Activated naive CD8-positive, alpha-beta T cell treated with anti-CD3 and anti-CD28 coated beads for 36 hours (primary cell): ENCODE measurements around the gene ZNF724. TPM values are rescaled to one million over a fixed set of nuclear protein-coding genes. Genes with fewer than 3 reads are reported as not detected.
"Not testable (repeated sequence)": the region's sequence is repeated elsewhere in the genome, so short reads cannot be mapped to it uniquely, and the experiment has no call there.

Experiments
- DNase-seq: peaks from one replicate; pipeline ENCODE4 v3.0.0; 2021
- H3K27ac Mint-ChIP-seq: one replicate; pipeline ENCODE4 v1.8.0; 2022; ENCODE audit warnings: mild to moderate bottlenecking, moderate library complexity, mixed read lengths
- H3K27me3 Mint-ChIP-seq: one replicate; pipeline ENCODE4 v1.8.0; 2022; ENCODE audit warnings: mild to moderate bottlenecking, mixed read lengths
- H3K36me3 Mint-ChIP-seq: one replicate; pipeline ENCODE4 v1.8.0; 2021; ENCODE audit warnings: mild to moderate bottlenecking, mixed read lengths
- H3K4me1 Mint-ChIP-seq: one replicate; pipeline ENCODE4 v1.8.0; 2021; ENCODE audit warnings: mixed read lengths
- H3K4me3 Mint-ChIP-seq: one replicate; pipeline ENCODE4 v1.8.0; 2022; ENCODE audit warnings: mild to moderate bottlenecking, moderate library complexity, mixed read lengths
- H3K9me3 Mint-ChIP-seq: one replicate; pipeline ENCODE4 v1.8.0; 2022; ENCODE audit warnings: mixed read lengths
- total RNA-seq, 2 experiments: library from RNA; stranded (reverse); gene quantifications; one replicate each; pipeline ENCODE4 v1.2.3, GENCODE V29; 2021

The ZNF724 gene
- 10 to 100 TPM; 12.5 to 13.9 TPM for total RNA-seq

DNA sequence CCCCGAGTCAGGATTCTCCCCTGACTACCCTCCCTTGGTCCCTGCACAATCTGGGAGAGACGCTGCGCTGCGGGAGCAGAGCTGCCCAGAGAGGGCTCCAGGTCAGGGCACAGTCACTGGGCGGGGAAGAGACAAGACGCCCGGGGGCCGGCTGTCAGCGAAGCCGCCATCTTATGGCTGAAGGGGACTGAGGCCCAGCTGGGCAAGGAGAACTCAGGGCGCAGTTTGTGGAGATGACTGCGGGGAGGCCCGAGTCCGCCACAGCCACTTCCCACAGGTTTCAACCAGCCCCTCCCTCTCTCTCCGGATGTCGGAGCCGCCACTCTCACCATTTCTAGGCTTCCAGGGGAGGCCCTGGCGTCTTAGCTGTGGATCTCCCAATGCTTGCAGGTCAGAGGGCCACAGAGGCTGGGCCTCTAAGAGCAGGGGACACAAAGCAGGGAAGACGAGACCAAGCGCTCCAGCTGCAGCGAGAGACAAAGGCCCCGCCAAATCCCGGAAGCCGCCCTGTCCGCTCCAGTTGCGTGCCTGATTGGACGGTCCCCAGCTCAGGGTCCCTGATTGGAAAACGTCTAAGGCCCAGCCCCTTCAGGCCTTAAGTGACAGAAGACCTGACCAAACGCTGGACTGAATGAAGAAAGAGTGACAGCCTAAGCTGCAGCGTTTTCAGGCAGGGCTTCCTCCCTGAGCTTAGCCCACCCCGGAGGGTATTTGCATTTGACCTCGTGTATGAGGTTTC is at the start of gene ZNF724:
Gene ZNF724, minus strand, starts transcription at position 484 of the 739 bp plus-strand sequence. Its CDS starts 152 bp downstream, at position 332.
- Mint-ChIP-seq H3K27me3 (no peaks in the 10 kb centered on the region), H3K27ac (peak within 1 kb of the TSS; percentile 96), H3K4me3 (peak within 1 kb of the TSS; percentile 97)

DNA sequence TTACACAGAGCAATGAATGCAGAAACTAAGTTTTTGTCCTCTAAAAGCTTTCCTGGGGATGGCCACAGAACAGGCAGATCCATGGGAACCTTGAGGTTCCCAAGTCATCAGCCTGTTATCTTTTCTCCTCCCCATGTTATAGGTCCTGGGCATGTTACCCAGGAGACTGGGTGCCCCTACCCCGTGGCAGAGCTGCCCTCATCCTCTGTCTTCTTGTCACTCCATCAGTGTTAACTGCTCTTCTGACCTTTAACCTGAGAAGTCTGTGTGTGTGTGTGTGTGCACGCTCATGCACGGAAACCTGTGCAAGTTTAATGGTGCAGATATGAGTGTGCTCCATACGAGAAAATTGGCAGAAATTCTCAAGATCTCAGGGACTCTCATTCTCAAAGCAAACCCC is 43.9 kb upstream of the ZNF724 start:
- DNase-seq: no peak
- no peak overlapping the region for H3K4me3 Mint-ChIP-seq
- no peak overlapping the region for H3K27ac Mint-ChIP-seq
- no peaks in the 10 kb centered on the region for H3K4me1 Mint-ChIP-seq
- H3K36me3 Mint-ChIP-seq: no peaks in the 10 kb centered on the region
- H3K9me3 Mint-ChIP-seq: peaks cover 23% of the 10 kb centered on the region
- no peaks in the 10 kb centered on the region for H3K27me3 Mint-ChIP-seq

More for the DNA sequence above, at the start of gene ZNF724:
- Mint-ChIP-seq H3K4me1 (peaks cover 3% of the 10 kb centered on the region), H3K9me3 (peaks cover 8% of the 10 kb centered on the region), H3K36me3 (peaks cover 41% of the 10 kb centered on the region)
- DNase-seq: peak; percentile 90

GRCh38 chr19:23289966-23290365 is 39.8 kb upstream of the ZNF724 start:
- H3K4me3 Mint-ChIP-seq, H3K27me3 Mint-ChIP-seq, H3K4me1 Mint-ChIP-seq, H3K36me3 Mint-ChIP-seq, H3K27ac Mint-ChIP-seq, DNase-seq: not testable (repeated sequence)
- peaks cover 28% of the 10 kb centered on the region for H3K9me3 Mint-ChIP-seq

GRCh38 chr19:23287620-23288019 is 37.4 kb upstream of the ZNF724 start:
- H3K27ac Mint-ChIP-seq: no peak overlapping the region
- no peak overlapping the region for H3K4me3 Mint-ChIP-seq
- H3K9me3 Mint-ChIP-seq: peaks cover 32% of the 10 kb centered on the region
- no peak for DNase-seq
- H3K27me3 Mint-ChIP-seq: no peaks in the 10 kb centered on the region
- H3K36me3 Mint-ChIP-seq: peaks cover 10% of the 10 kb centered on the region
- H3K4me1 Mint-ChIP-seq: peaks cover 4% of the 10 kb centered on the region

GRCh38 chr19:23286477-23286876 is 36.3 kb upstream of the ZNF724 start:
- no peak for DNase-seq
- Mint-ChIP-seq H3K9me3 (peaks cover 31% of the 10 kb centered on the region), H3K36me3 (peaks cover 10% of the 10 kb centered on the region), H3K4me3 (no peak overlapping the region), H3K4me1 (peaks cover 5% of the 10 kb centered on the region), H3K27me3 (no peaks in the 10 kb centered on the region), H3K27ac (no peak overlapping the region)

DNA sequence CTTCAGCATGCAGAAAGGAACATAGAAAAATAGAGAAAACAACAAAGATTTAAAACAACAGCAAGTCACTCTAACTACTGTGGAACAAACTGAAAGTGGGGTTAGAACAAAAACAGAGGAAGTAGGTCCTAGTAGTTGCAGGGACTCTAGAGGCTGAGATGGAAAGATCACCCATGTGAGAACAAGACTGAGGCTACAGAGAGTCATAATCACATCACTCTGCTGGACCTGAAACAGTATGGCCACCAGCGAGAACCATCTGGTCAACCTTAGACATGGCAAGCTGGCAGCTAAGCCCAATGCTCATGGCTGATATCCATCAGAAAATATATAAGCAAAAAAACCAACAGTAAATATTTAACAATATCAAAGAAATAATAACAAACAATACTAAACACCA is 35.8 kb upstream of the ZNF724 start:
- no peak for DNase-seq
- Mint-ChIP-seq H3K27ac (no peak overlapping the region), H3K36me3 (peaks cover 10% of the 10 kb centered on the region), H3K27me3 (no peaks in the 10 kb centered on the region), H3K9me3 (peaks cover 31% of the 10 kb centered on the region), H3K4me3 (no peak overlapping the region), H3K4me1 (peaks cover 5% of the 10 kb centered on the region)

DNA sequence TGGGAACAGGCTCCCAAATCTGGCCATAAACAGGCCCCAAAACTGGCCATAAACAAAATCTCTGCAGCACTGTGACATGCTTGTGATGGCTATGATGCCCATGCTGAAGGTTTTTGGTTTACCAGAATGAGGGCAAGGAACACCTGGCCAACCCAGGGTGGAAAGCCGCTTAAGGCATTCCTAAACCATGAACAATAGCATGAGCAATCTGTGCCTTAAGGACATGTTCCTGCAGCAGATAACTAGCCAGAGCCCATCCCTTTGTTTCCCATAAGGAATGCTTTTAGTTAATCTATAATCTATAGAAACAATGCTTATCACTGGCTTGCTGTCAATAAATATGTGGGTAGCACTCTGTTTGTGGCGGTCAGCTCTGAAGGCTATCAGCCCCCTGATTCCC is 35.1 kb upstream of the ZNF724 start:
- not testable (repeated sequence) for H3K27ac Mint-ChIP-seq, H3K36me3 Mint-ChIP-seq, H3K4me1 Mint-ChIP-seq, H3K27me3 Mint-ChIP-seq, DNase-seq, H3K4me3 Mint-ChIP-seq
- peaks cover 31% of the 10 kb centered on the region for H3K9me3 Mint-ChIP-seq

GRCh38 chr19:23283925-23284324 is 33.7 kb upstream of the ZNF724 start:
- Mint-ChIP-seq H3K27ac (no peak overlapping the region), H3K4me1 (peaks cover 5% of the 10 kb centered on the region), H3K4me3 (no peak overlapping the region), H3K27me3 (no peaks in the 10 kb centered on the region), H3K9me3 (peaks cover 31% of the 10 kb centered on the region), H3K36me3 (peaks cover 10% of the 10 kb centered on the region)
- peak; percentile 59 for DNase-seq

DNA sequence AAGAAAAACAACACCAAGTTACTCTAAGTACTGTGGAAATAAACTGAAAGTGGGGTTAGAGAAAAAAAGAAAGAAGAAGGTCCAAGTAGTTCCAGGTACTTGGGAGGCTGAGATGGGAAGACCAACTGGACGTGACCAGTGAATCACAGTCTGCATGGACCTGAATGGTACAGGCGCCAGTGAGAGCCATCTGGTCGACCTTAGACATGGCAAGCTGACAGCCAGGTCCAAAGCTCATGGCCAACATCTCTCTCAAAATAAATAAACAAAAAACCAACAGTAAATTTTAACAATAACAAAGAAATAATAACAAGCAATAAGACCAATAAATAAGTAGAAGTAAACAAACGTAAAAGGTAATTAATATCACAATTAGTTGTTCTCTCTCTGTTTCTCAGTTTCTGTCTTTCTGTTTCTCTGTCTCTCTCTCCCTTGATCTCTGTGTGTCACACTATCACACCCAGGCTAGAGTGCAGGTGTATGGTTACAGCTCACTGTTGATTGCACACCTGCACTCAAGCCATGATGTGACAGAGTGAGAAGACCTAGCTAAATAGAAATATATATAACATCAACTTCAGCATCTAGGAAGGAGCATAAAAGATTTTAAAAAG is 31.6 kb upstream of the ZNF724 start:
- DNase-seq: no peak
- Mint-ChIP-seq H3K27ac (no peak overlapping the region), H3K36me3 (peaks cover 7% of the 10 kb centered on the region), H3K27me3 (no peaks in the 10 kb centered on the region), H3K4me3 (no peak overlapping the region), H3K9me3 (peaks cover 22% of the 10 kb centered on the region), H3K4me1 (peaks cover 5% of the 10 kb centered on the region)

DNA sequence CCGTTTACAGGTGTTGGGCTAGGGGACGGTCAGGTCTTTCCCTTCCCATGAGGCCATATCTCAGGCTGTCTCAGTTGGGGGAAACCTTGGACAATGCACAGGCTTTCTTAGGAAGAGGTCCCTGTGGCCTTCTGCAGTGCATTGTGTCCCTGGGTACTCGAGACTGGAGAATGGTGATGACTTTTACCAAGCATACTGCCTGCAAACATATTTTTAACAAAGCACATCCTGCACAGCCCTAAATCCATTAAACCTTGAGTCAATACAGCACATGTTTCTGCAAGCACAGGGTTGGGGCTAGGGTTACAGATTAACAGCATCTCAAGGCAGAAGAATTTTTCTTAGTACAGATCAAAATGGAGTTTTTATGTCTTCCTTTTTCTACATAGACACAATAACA is 27.9 kb upstream of the ZNF724 start:
- H3K36me3 Mint-ChIP-seq, H3K4me3 Mint-ChIP-seq: not testable (repeated sequence)

GRCh38 chr19:23273590-23274412 is 23.6 kb upstream of the ZNF724 start:
- H3K27ac Mint-ChIP-seq: peak overlapping the region; percentile 90
- no peaks in the 10 kb centered on the region for H3K27me3 Mint-ChIP-seq
- peak; percentile 91 for DNase-seq
- H3K4me1 Mint-ChIP-seq: peaks cover 23% of the 10 kb centered on the region
- H3K4me3 Mint-ChIP-seq: peak overlapping the region; percentile 91
- H3K36me3 Mint-ChIP-seq: peaks cover 30% of the 10 kb centered on the region
- no peaks in the 10 kb centered on the region for H3K9me3 Mint-ChIP-seq

More for the DNA sequence above, 27.9 kb upstream of the ZNF724 start:
- DNase-seq, H3K9me3 Mint-ChIP-seq, H3K27me3 Mint-ChIP-seq, H3K27ac Mint-ChIP-seq, H3K4me1 Mint-ChIP-seq: not testable (repeated sequence)

DNA sequence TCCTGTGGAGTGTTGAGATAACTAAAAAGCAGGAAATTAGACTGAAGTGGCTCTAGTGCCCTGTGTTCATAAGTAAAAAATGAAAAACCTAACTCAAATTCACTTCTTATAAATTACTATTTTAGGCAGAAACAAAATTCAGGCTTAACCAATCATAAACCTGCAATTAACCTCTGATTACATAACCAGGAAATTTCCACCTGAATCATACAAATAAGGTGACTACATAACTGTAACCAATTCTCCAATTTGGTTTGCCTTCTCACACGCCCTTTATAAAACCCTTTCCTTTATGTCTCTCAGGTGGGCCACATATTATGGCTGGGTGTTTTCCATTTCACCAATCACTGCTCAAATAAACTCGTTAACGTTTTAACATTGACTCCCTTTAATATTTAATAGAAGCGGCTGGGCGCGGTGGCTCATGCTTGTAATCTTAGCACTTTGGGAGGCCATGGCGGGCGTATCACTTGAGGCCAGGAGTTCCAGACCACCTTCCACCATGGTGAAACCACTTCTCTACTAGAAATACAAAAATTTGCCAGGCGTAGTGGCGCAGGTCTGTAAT is 22.9 kb upstream of the ZNF724 start:
- DNase-seq: no peak
- H3K9me3 Mint-ChIP-seq: no peaks in the 10 kb centered on the region
- H3K4me3 Mint-ChIP-seq: peak overlapping the region; percentile 91
- peak overlapping the region; percentile 90 for H3K27ac Mint-ChIP-seq
- no peaks in the 10 kb centered on the region for H3K27me3 Mint-ChIP-seq
- H3K36me3 Mint-ChIP-seq: peaks cover 32% of the 10 kb centered on the region
- H3K4me1 Mint-ChIP-seq: peaks cover 23% of the 10 kb centered on the region

DNA sequence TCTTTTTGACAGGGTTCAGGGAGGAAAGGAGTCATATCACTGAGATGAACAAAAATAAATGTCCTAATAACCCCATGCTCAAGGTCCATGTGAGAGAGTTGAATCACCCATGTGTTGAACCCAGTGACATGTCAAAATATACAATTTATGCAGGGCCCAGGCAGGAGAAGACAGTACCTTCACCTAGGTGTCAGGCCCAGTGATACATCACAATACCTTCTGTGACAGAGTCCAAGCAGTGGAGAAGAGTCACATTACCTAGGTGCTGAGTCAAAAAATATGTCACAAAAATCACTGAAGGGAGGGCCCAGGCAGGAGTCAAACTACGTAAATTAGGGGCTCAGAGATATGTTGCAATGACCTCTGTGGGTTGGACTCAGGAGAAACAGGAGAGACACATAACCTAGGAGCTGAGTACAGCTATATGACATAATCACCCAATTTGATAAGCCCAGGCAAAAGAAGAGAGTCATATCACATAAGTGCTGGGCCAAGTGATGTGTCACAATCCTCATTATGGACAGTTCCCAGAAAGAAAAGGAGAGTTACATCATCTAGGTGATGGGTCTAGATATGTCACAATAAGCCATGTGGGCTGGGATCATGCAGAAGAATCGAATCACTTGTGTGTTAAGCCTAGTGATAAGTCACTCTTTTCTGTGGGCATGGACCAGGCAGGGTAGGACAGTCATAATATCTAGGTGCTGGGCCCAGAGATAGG is 13.8 kb upstream of the ZNF724 start:
- peak overlapping the region; percentile 50 for H3K27ac Mint-ChIP-seq
- no peak overlapping the region for H3K4me3 Mint-ChIP-seq
- peaks cover 65% of the 10 kb centered on the region for H3K36me3 Mint-ChIP-seq
- DNase-seq: no peak
- no peaks in the 10 kb centered on the region for H3K9me3 Mint-ChIP-seq
- no peaks in the 10 kb centered on the region for H3K27me3 Mint-ChIP-seq
- peaks cover 11% of the 10 kb centered on the region for H3K4me1 Mint-ChIP-seq

DNA sequence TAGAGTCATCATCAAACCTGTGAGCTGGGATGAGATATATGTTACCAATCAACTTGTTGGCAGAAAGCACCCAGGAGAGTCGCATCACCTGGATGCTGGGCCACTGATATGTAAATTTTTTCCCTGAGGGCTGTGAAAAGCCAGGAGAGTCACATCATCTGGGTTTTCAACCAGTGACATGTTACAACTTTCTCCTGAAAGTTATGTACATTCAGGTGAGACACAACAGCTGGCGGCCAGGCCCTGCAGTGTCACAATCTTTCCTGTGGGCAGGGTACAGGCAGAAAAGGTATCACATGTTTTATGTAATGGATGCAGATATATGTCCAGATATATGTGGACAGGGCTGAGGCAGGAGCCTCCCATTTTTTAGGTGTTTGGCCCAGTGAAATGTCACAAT is 13.2 kb upstream of the ZNF724 start:
- no peak overlapping the region for H3K4me3 Mint-ChIP-seq
- H3K27ac Mint-ChIP-seq: peak overlapping the region; percentile 50
- peaks cover 11% of the 10 kb centered on the region for H3K4me1 Mint-ChIP-seq
- H3K9me3 Mint-ChIP-seq: no peaks in the 10 kb centered on the region
- H3K36me3 Mint-ChIP-seq: peaks cover 67% of the 10 kb centered on the region
- H3K27me3 Mint-ChIP-seq: no peaks in the 10 kb centered on the region
- DNase-seq: no peak
